ENCODE measurements around the gene RPS6KA5. TPM values are rescaled to one million over a fixed set of nuclear protein-coding genes. Genes with fewer than 3 reads are reported as not detected.
A peak's percentile ranks its signal among the peaks of the same experiment; 100 is the strongest.

The RPS6KA5 gene
- total RNA-seq, 1 donor from 2014 or later, result 16.6 TPM

DNA sequence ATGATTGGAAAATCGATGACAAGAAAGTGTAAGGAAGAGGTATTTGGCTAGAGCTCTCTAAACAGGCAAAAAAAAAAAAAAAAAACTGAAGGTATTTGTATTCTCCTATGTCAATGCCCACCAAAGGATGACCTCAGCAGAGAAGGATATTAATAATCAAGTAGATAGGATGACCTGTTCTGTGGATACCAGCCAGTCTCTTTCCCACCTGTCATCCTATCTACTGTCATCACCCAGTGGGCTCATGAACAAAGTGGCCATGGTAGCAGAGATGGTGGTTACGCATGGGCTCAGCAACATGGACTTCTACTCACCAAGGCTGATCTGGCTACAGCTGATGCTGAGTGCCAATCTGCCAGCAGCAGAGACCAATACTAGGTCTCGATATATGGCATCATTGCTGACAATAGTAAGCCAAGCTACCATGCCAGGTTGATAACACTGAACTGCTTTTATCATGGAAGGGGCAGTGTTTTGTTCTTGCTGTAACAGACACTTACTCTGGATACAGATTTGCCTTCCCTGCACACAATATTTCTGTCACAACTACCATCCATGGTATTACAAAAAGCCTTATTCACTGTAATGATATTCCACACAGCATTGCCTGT is 43.5 kb downstream of the RPS6KA5 start:
- no peak for DNase-seq (ENCODE audit: low spot score)
- intact Hi-C loops (cut with micrococcal nuclease), result no loop called here
- peaks cover 61% of the 10 kb centered on the region for H3K4me1 Mint-ChIP-seq (ENCODE audit: low read depth)
- no peaks in the 10 kb centered on the region for H3K27me3 Mint-ChIP-seq (ENCODE audit: insufficient read depth)
- no peaks in the 10 kb centered on the region for H3K9me3 Mint-ChIP-seq
- H3K36me3 Mint-ChIP-seq (ENCODE audit: low read depth), result peaks cover 18% of the 10 kb centered on the region
- H3K27ac Mint-ChIP-seq, result no peak overlapping the region
- H3K4me3 Mint-ChIP-seq, result no peak overlapping the region

DNA sequence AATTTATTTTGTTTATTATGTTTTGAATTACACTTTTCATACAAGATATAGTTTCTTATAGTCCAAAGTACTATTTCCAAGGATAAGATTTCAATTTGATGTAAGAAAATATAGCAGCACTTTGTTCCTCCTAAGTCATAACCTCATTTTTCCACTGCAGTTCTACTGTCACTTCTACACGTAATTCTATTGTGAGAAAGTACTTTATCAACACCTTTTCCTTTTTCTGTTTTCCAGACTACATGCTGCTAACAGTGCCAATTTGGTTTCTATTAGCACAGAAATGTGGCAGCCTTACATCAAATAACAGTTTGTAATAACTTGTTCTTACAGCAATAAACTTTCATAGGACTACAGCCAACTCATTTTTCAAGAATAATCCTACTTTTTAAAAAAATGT is 45.0 kb downstream of the RPS6KA5 start:
- Mint-ChIP-seq H3K9me3 (no peaks in the 10 kb centered on the region), H3K27me3 (ENCODE audit: insufficient read depth) (no peaks in the 10 kb centered on the region), H3K4me3 (no peak overlapping the region), H3K36me3 (ENCODE audit: low read depth) (peaks cover 20% of the 10 kb centered on the region), H3K27ac (no peak overlapping the region), H3K4me1 (ENCODE audit: low read depth) (peaks cover 55% of the 10 kb centered on the region)
- no peak for DNase-seq (ENCODE audit: low spot score)
- intact Hi-C loops (cut with micrococcal nuclease), result no loop called here

DNA sequence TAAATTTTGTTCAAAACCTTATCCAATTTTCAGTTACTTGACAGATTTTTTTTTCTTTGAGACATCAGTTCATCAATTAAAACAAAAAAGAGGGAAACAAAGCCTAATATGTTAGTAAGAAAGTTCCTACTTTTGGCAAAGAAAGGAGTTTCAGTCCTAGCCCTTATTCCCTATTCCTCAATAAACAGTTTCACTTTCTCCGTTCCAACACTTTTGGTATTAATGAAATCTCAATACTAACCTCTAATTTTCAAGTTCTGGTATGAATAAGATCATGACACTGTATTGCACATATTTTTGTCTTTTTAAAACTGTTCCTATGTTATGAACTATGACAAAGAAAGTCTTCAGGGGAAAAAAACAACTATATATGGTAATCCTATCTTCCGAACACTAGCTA is 48.4 kb downstream of the RPS6KA5 start:
- Mint-ChIP-seq H3K27ac (no peak overlapping the region), H3K9me3 (no peaks in the 10 kb centered on the region), H3K4me3 (no peak overlapping the region), H3K36me3 (ENCODE audit: low read depth) (peaks cover 12% of the 10 kb centered on the region), H3K27me3 (ENCODE audit: insufficient read depth) (no peaks in the 10 kb centered on the region), H3K4me1 (ENCODE audit: low read depth) (peaks cover 49% of the 10 kb centered on the region)
- DNase-seq (ENCODE audit: low spot score), result no peak
- intact Hi-C loops (cut with micrococcal nuclease), result loop anchor here (1.0 kb wide), 1 partner anchor 8 kb away; no protein-coding TSS in a partner anchor

DNA sequence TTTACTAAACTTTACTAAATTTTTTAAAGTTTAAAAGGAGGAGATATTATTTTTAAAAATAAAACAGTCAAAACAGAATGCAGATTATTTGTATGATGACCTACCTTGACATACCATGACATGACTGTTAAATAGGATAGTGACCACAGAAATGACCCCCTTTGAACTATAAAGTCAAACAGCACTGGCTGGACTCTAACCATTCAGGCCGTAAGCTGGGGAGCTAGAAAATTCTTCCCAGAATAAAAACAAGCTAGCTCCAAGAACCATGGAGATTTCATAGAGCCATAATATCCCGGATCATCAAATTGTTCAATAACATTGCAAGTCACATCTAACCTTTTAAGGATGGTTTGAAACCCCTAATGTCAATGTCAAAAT is 50.3 kb downstream of the RPS6KA5 start:
- H3K9me3 Mint-ChIP-seq, result no peaks in the 10 kb centered on the region
- no peaks in the 10 kb centered on the region for H3K27me3 Mint-ChIP-seq (ENCODE audit: insufficient read depth)
- no peak overlapping the region for H3K27ac Mint-ChIP-seq
- no peak for DNase-seq (ENCODE audit: low spot score)
- H3K36me3 Mint-ChIP-seq (ENCODE audit: low read depth), result peaks cover 6% of the 10 kb centered on the region
- intact Hi-C loops (cut with micrococcal nuclease), result no loop called here
- H3K4me1 Mint-ChIP-seq (ENCODE audit: low read depth), result peaks cover 46% of the 10 kb centered on the region
- H3K4me3 Mint-ChIP-seq, result no peak overlapping the region

DNA sequence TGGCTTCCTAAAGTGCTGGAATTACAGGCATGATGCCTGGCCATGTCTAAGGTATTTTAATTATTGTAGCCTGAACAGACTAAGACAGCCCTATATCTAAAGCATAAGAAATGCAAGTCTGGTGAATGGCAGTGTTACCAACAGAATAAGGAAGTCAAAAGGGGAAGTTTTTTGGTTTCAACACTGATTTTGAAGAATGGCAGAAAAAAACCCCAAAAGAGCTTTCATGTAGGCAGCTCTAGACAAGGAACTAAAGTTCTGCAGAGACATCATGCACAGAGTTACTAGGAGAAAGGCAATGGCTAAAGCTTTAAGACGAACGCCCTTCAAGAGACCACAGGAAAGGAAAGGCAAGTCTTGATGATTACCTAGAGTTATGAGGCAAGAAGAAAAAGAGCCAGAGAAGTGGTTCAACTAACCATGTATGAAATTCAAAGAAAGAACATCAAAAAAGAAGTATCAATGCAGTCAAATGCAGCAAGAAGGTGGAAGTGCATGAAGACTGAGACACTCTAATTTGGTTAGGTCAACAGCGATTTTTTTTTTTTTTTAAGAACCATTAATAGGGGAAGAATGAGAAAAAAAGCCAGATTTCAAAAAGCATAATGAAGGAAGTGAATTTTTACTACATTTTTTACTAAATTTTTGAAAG is 50.8 kb downstream of the RPS6KA5 start:
- Mint-ChIP-seq H3K4me1 (ENCODE audit: low read depth) (peaks cover 46% of the 10 kb centered on the region), H3K27ac (peak overlapping the region; percentile 70), H3K36me3 (ENCODE audit: low read depth) (peaks cover 6% of the 10 kb centered on the region), H3K27me3 (ENCODE audit: insufficient read depth) (no peaks in the 10 kb centered on the region), H3K4me3 (peak overlapping the region; percentile 42), H3K9me3 (no peaks in the 10 kb centered on the region)
- DNase-seq (ENCODE audit: low spot score), result peak; percentile 11
- intact Hi-C loops (cut with micrococcal nuclease), result loop anchor here (1.0 to 5.0 kb wide), 5 partner anchors 8 to 102 kb away; no protein-coding TSS in a partner anchor

DNA sequence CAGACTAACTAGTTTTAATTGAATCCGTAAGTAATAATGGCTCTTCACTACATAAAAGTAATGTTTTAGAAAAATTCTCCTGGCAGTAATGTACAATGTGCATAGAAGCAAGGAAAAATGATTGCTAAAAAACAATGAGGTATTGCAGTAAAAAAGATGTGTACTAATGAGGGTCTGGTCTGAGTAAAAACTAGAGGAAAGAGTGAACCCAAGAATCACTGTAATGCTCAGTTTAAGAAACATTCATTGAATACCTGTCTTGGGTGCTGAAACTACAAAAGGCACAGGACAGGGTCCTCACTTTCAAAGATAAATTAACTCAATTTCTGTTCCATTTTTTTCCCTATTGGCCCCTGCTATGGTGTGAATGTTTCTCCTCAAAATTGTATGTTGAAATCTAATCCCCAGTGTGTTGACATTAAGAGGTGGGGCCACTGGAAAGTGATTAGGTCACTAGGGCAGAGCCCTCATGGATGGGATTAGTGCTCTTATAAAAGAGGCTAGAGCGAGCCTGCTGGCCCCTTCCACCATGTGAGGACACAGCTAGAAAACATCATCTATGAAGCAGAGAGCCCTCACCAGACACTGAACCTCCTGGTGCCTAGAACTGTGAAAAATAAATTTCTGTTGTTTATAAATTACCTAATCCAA is 51.6 kb downstream of the RPS6KA5 start:
- H3K27ac Mint-ChIP-seq, result peak overlapping the region; percentile 19
- no peaks in the 10 kb centered on the region for H3K27me3 Mint-ChIP-seq (ENCODE audit: insufficient read depth)
- no peaks in the 10 kb centered on the region for H3K9me3 Mint-ChIP-seq
- H3K36me3 Mint-ChIP-seq (ENCODE audit: low read depth), result peaks cover 7% of the 10 kb centered on the region
- DNase-seq (ENCODE audit: low spot score), result no peak
- peaks cover 47% of the 10 kb centered on the region for H3K4me1 Mint-ChIP-seq (ENCODE audit: low read depth)
- intact Hi-C loops (cut with micrococcal nuclease), result loop anchor here (1.0 to 5.0 kb wide), 5 partner anchors 8 to 102 kb away; no protein-coding TSS in a partner anchor
- no peak overlapping the region for H3K4me3 Mint-ChIP-seq

DNA sequence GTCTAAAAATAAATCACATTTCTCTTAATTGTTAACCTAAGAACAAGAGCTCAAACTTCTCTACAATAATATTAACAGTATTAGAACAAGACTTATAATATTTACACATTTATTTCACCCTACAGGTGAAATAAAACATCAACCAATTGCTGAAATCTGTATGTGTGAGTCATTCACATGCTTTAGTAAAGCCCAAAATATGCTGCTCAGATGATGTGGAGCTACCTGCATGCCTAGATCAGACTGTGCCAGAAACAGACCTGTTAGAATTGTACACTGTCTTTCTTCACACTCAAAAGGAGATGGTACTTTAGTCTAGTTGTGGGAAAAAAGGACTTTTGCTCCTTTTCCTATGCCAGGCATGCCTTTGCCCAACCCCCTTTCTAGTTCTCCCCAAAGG is 54.7 kb downstream of the RPS6KA5 start:
- Mint-ChIP-seq H3K36me3 (ENCODE audit: low read depth) (peaks cover 7% of the 10 kb centered on the region), H3K4me1 (ENCODE audit: low read depth) (peaks cover 53% of the 10 kb centered on the region), H3K27me3 (ENCODE audit: insufficient read depth) (no peaks in the 10 kb centered on the region), H3K9me3 (no peaks in the 10 kb centered on the region), H3K4me3 (no peak overlapping the region), H3K27ac (no peak overlapping the region)
- intact Hi-C loops (cut with micrococcal nuclease), result loop anchor here (5.0 kb wide), 1 partner anchor 98 kb away; no protein-coding TSS in a partner anchor
- DNase-seq (ENCODE audit: low spot score), result no peak

DNA sequence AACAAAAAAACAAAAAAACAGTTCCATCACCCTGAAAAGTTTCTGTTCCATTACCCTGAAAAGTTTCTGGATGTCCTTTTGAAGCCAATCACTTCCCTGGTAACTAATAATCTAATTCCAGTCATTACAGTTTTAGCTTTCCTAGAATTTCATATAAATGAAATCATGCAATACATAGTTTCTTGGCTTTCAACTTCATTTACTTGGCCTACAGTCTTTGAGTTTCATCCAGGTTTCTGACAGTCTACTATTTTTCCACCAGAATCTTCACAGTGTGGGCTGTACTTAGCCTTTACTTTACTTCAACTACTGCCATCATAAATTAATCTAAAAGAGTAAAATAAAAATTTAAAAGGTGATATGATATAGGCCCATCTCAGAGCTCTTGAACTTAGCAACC is 55.5 kb downstream of the RPS6KA5 start:
- no peaks in the 10 kb centered on the region for H3K27me3 Mint-ChIP-seq (ENCODE audit: insufficient read depth)
- no peak overlapping the region for H3K4me3 Mint-ChIP-seq
- H3K4me1 Mint-ChIP-seq (ENCODE audit: low read depth), result peaks cover 46% of the 10 kb centered on the region
- DNase-seq (ENCODE audit: low spot score), result no peak
- H3K9me3 Mint-ChIP-seq, result no peaks in the 10 kb centered on the region
- H3K36me3 Mint-ChIP-seq (ENCODE audit: low read depth), result peaks cover 7% of the 10 kb centered on the region
- intact Hi-C loops (cut with micrococcal nuclease), result loop anchor here (5.0 kb wide), 1 partner anchor 98 kb away; no protein-coding TSS in a partner anchor
- peak overlapping the region; percentile 21 for H3K27ac Mint-ChIP-seq

DNA sequence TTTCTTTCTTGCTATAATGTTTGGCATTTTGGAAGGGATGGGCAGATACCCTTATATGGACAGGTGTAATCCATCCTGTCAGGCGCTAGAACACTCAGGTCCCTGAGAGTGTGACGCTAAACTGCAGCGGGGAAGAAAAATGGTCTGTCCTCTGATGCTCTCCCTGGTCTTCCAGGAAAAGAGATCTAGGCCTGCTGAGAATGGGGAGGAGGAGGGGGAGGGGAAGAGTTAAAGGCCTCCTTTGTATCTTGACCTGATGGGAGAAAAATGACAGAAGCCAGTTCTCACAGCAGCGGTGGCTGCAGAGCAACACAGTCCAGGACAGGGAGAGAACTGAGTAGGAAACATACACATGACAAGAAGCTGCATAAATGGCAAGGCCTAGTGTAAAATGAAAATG is 61.1 kb downstream of the RPS6KA5 start:
- Mint-ChIP-seq H3K4me3 (no peak overlapping the region), H3K36me3 (ENCODE audit: low read depth) (peaks cover 19% of the 10 kb centered on the region), H3K27ac (no peak overlapping the region), H3K9me3 (no peaks in the 10 kb centered on the region), H3K27me3 (ENCODE audit: insufficient read depth) (no peaks in the 10 kb centered on the region), H3K4me1 (ENCODE audit: low read depth) (peaks cover 26% of the 10 kb centered on the region)
- intact Hi-C loops (cut with micrococcal nuclease), result no loop called here
- no peak for DNase-seq (ENCODE audit: low spot score)

DNA sequence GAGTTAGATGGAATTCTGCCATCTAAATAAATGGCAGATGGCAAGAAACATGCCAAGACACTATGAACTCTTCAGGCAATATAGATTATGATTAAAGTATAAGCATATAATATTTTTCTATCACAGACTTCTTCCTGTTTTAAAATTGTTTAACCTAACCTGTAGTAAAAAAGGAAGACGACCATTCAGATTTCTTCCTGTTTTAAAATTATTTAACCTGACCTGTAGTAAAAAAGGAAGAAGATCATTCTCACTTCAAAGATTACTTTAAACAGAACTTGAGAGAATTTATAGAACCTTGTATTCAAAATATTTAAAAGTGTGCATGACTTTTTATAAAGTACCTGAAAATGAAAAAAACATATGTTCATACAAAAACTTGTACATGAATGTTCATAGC is 63.5 kb downstream of the RPS6KA5 start:
- intact Hi-C loops (cut with micrococcal nuclease), result no loop called here
- Mint-ChIP-seq H3K27me3 (ENCODE audit: insufficient read depth) (no peaks in the 10 kb centered on the region), H3K27ac (no peak overlapping the region), H3K36me3 (ENCODE audit: low read depth) (peaks cover 32% of the 10 kb centered on the region), H3K4me1 (ENCODE audit: low read depth) (peaks cover 42% of the 10 kb centered on the region), H3K9me3 (no peaks in the 10 kb centered on the region), H3K4me3 (no peak overlapping the region)
- no peak for DNase-seq (ENCODE audit: low spot score)

DNA sequence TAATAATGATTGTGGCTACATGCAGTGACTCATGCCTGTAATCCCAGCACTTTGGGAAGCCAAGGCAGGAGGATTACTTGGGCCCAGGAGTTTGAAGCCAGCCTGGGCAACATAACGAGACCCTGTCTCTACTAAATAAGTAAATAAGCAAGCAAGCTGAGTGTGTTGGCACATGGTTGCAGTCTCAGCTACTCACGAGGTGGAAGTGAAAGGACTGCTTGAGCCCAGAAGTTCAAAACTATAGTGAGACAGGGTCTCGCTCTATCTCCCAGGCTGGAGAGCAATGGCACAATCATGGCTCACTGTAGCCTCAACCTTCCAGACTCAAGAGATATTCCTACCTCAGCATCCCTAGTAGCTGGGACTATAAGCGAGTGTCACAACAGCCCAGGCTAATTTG is 64.7 kb downstream of the RPS6KA5 start:
- no peak for DNase-seq (ENCODE audit: low spot score)
- H3K4me3 Mint-ChIP-seq, result no peak overlapping the region
- no peak overlapping the region for H3K27ac Mint-ChIP-seq
- H3K36me3 Mint-ChIP-seq (ENCODE audit: low read depth), result peaks cover 37% of the 10 kb centered on the region
- H3K4me1 Mint-ChIP-seq (ENCODE audit: low read depth), result peaks cover 48% of the 10 kb centered on the region
- H3K9me3 Mint-ChIP-seq, result no peaks in the 10 kb centered on the region
- no peaks in the 10 kb centered on the region for H3K27me3 Mint-ChIP-seq (ENCODE audit: insufficient read depth)
- intact Hi-C loops (cut with micrococcal nuclease), result no loop called here

DNA sequence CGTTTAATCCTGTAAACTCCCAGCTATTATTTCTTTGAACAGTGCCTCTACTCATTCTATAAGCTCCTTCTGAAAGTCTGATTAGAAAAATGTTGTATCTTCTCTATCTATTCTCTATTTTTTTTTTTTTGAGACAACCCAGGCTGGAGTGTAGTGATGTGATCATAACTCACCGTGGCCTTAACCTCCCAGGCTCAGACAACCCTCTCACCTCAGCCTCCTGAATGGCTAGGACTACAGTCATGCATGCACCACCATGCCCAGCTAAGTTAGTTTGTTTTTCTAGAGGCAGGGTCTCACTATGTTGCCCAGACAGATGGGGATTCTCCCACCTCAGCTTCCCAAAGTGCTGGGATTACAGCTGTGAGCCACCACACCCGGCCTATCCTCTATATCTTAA is 66.6 kb downstream of the RPS6KA5 start:
- no peaks in the 10 kb centered on the region for H3K27me3 Mint-ChIP-seq (ENCODE audit: insufficient read depth)
- H3K9me3 Mint-ChIP-seq, result peaks cover 4% of the 10 kb centered on the region
- DNase-seq (ENCODE audit: low spot score), result no peak
- no peak overlapping the region for H3K4me3 Mint-ChIP-seq
- H3K27ac Mint-ChIP-seq, result no peak overlapping the region
- intact Hi-C loops (cut with micrococcal nuclease), result loop anchor here (2.0 kb wide), 1 partner anchor 15 kb away; no protein-coding TSS in a partner anchor
- peaks cover 41% of the 10 kb centered on the region for H3K36me3 Mint-ChIP-seq (ENCODE audit: low read depth)
- H3K4me1 Mint-ChIP-seq (ENCODE audit: low read depth), result peaks cover 47% of the 10 kb centered on the region

Data from activated T-helper 1 cell treated with anti-CD3 and anti-CD28 coated beads, Interleukin-12 subunit alpha, Interleukin-12 subunit beta, Interleukin-2, Interleukin-4 antibody, amounts not matched to agents 30 ng/mL and 10 ng/mL and 1 ng/mL, durations not matched to agents 14 hours and 24 hours and 36 hours (primary cell).